GM23248 (cell line): ENCODE data around the gene PAK1. TPM values are rescaled to one million over a fixed set of nuclear protein-coding genes. Genes with fewer than 3 reads are reported as not detected.
A peak's percentile ranks its signal among the peaks of the same experiment; 100 is the strongest.

Experiments used
- DNase-seq: peaks from one replicate; pipeline ENCODE4 v3.0.0-alpha.2; 2015
- H2AFZ ChIP-seq: fragments of 200-600 bp; sonication (generic); 2 replicates; pipeline ENCODE4 v1.6.1; 2016; ENCODE audit warnings: antibody characterized with exemption
- H3F3A ChIP-seq: fragments of 200-600 bp; sonication (generic); 2 replicates; pipeline ENCODE4 v1.6.1; 2016; ENCODE audit warnings: mild to moderate bottlenecking, antibody characterized with exemption, mixed run types; ENCODE audit not compliant: insufficient read depth
- H3K27ac ChIP-seq: fragments of 200-600 bp; sonication (generic); 2 replicates; pipeline ENCODE4 v1.5.1; 2016; ENCODE audit warnings: mild to moderate bottlenecking
- H3K27me3 ChIP-seq: fragments of 200-600 bp; sonication (generic); replicated peaks from 2 replicates; pipeline ENCODE4 v1.6.1; 2016; ENCODE audit warnings: mild to moderate bottlenecking; ENCODE audit not compliant: insufficient read depth
- H3K36me3 ChIP-seq: fragments of 200-600 bp; sonication (generic); 2 replicates; pipeline ENCODE4 v1.6.1; 2016; ENCODE audit warnings: low read depth, mild to moderate bottlenecking
- H3K4me1 ChIP-seq: fragments of 200-600 bp; sonication (generic); 2 replicates; pipeline ENCODE4 v1.6.1; 2016; ENCODE audit warnings: mild to moderate bottlenecking; ENCODE audit not compliant: insufficient read depth
- H3K4me2 ChIP-seq: fragments of 200-600 bp; sonication (generic); one replicate; pipeline ENCODE4 v1.6.1; 2016; ENCODE audit warnings: mild to moderate bottlenecking; ENCODE audit not compliant: unreplicated experiment
- H3K4me3 ChIP-seq: fragments of 200-600 bp; sonication (generic); 2 replicates; pipeline ENCODE4 v1.5.1; 2016; ENCODE audit warnings: mild to moderate bottlenecking
- H3K79me2 ChIP-seq: fragments of 200-600 bp; sonication (generic); 2 replicates; pipeline ENCODE4 v1.6.1; 2016; ENCODE audit warnings: mild to moderate bottlenecking; ENCODE audit not compliant: insufficient read depth
- H3K9ac ChIP-seq: fragments of 200-600 bp; sonication (generic); 2 replicates; pipeline ENCODE4 v1.6.1; 2016; ENCODE audit warnings: mild to moderate bottlenecking
- H3K9me2 ChIP-seq: fragments of 200-600 bp; sonication (generic); 2 replicates; pipeline ENCODE4 v1.6.1; 2016; ENCODE audit warnings: mixed run types, mild to moderate bottlenecking, moderate library complexity; ENCODE audit not compliant: insufficient read depth
- H3K9me3 ChIP-seq: fragments of 200-600 bp; sonication (generic); one replicate; pipeline ENCODE4 v1.6.1; 2017; ENCODE audit warnings: low read depth
- H4K20me1 ChIP-seq: fragments of 200-600 bp; sonication (generic); 2 replicates; pipeline ENCODE4 v1.6.0; 2016; ENCODE audit not compliant: insufficient read depth
- EZH2 ChIP-seq: fragments of 200-600 bp; sonication (generic); IDR thresholded peaks from 2 replicates; pipeline ENCODE4 v1.6.1; 2018; ENCODE audit warnings: antibody characterized with exemption, mild to moderate bottlenecking; ENCODE audit not compliant: insufficient read depth, poor library complexity, severe bottlenecking
- EZH2phosphoT487 ChIP-seq: fragments of 200-600 bp; sonication (generic); IDR thresholded peaks from 2 replicates; pipeline ENCODE4 v1.6.1; 2018; ENCODE audit warnings: antibody characterized with exemption, moderate library complexity, mild to moderate bottlenecking, low read depth; ENCODE audit not compliant: insufficient read depth
- WGBS, 2 experiments: methylation state at CpG; one replicate each; pipeline ENCODE4 v1.1.6; 2015 to 2017; ENCODE audit warnings: low lambda C conversion rate in 2 of 2, low coverage in 1 of 2; ENCODE audit errors: missing lambda C conversion rate in 2 of 2; 5-methylcytosine and 5-hydroxymethylcytosine counted together
- in situ Hi-C: fragments of 300-500 bp; cut with MboI; formaldehyde crosslinking; loops from 2 replicates; pipeline ENCODE4 v1.15.0; 2020
- polyA plus RNA-seq: library from polyadenylated mRNA; unstranded; fragments of >200 nt; fragmentation: Nextera tagmentation; extraction: Ambion mirVana; gene quantifications from 2 replicates; pipeline ENCODE4 v1.2.1, GENCODE V29; 2016
- total RNA-seq: library from RNA; depleted of rRNA; stranded (reverse); fragments of >200 nt; shearing (Covaris generic); gene quantifications from 2 replicates; pipeline ENCODE4 v1.2.3, GENCODE V29; 2014

PAK1 gene
- total and polyA plus RNA-seq, 2 experiments from 2014 or later, result 20.3 to 23.8 TPM

DNA sequence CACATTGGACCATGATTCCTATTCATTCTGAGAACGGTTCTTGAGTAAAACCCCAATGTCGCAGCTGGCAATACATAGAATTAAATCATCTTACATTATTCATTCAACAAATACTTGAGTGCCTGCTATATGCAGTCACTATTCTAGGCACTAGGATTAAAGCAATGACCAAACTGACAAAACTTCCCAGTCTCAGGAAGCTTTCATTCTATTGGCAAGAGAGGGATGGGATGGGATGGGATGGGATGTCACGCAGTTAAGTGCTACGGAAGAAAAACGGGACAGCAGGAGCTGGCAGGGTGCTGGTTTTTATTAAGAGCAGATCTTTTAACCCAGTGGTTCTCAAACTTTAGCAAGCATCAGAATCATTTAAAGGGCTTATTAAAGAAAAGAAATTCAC lies 2.9 kb downstream of the PAK1 start:
- Histone ChIP-seq H3K9ac (no peak overlapping the region), H3K4me2 (no peak overlapping the region), H3K79me2 (no peaks in the 10 kb centered on the region), H3K27ac (no peak overlapping the region), H3K36me3 (no peaks in the 10 kb centered on the region), H3F3A (no peaks in the 10 kb centered on the region), H3K9me3 (no peaks in the 10 kb centered on the region), H3K27me3 (peaks cover 71% of the 10 kb centered on the region), H3K4me1 (no peaks in the 10 kb centered on the region), H2AFZ (no peak overlapping the region), H4K20me1 (no peaks in the 10 kb centered on the region), H3K9me2 (no peaks in the 10 kb centered on the region), H3K4me3 (no peak overlapping the region)
- no peak for DNase-seq
- TF ChIP-seq EZH2 (no peak), EZH2phosphoT487 (no peak)
- in situ Hi-C loops, result no loop called here
- WGBS, 2 experiments, result 68 to 70% methylated on average over 5 of the region's 5 CpGs

DNA sequence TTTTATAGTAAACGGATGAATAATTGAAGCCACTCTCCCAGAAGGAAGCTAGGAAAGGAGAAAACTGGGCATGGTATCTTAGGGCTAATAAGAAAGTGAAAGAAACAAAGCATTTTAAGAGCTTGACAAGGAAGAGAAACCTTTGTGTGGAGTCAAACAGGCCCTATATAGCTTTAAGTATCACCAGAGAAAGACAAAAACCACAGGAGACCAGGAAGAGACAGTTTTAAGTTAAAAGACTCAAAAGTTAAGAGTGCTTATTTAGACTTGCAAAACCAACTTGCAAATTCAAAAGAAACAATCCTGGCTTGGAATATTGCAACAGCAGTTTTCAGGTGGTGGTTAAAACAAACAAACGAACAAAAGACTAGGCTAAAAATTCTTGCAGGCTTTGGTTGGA lies 3.4 kb downstream of the PAK1 start:
- peaks cover 69% of the 10 kb centered on the region for H3K27me3 ChIP-seq
- WGBS, 2 experiments, result 58 to 63% methylated on average over 2 of the region's 2 CpGs
- H3K9me2 ChIP-seq, result no peaks in the 10 kb centered on the region
- no peaks in the 10 kb centered on the region for H3K4me1 ChIP-seq
- no peak overlapping the region for H3K9ac ChIP-seq
- no peak overlapping the region for H2AFZ ChIP-seq
- DNase-seq, result no peak
- TF ChIP-seq EZH2phosphoT487 (no peak), EZH2 (no peak)
- H3F3A ChIP-seq, result no peaks in the 10 kb centered on the region
- in situ Hi-C loops, result no loop called here
- no peaks in the 10 kb centered on the region for H3K36me3 ChIP-seq
- no peak overlapping the region for H3K4me2 ChIP-seq
- no peaks in the 10 kb centered on the region for H3K79me2 ChIP-seq
- no peaks in the 10 kb centered on the region for H4K20me1 ChIP-seq
- H3K9me3 ChIP-seq, result no peaks in the 10 kb centered on the region
- H3K4me3 ChIP-seq, result no peak overlapping the region
- H3K27ac ChIP-seq, result no peak overlapping the region

DNA sequence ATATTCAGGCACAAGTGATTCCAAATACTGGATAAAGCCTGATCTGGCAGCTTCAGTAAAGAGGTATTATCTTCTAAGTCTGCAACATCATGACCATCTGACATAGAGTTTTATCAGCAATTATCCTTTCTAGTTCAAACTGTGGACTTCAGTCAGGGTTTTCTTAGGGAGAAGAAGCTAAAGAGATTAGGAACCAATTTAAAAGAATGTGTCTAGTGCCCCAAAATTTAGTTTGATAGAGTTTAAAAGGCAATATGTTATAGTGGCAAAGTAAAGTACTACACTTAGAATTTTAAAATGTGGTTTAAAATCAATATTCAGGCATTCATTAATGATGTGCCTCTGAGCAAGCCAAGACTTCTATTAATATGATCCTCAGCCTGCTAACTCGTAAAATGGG lies 5.4 kb downstream of the PAK1 start:
- H3K79me2 ChIP-seq, result no peaks in the 10 kb centered on the region
- H3K36me3 ChIP-seq, result no peaks in the 10 kb centered on the region
- no peak for DNase-seq
- H3K9me2 ChIP-seq, result no peaks in the 10 kb centered on the region
- peaks cover 58% of the 10 kb centered on the region for H3K27me3 ChIP-seq
- no peak overlapping the region for H3K9ac ChIP-seq
- no peak overlapping the region for H3K4me2 ChIP-seq
- H3F3A ChIP-seq, result no peaks in the 10 kb centered on the region
- TF ChIP-seq EZH2, result no peak
- no peak for TF ChIP-seq EZH2phosphoT487
- no peak overlapping the region for H3K27ac ChIP-seq
- no peaks in the 10 kb centered on the region for H3K4me1 ChIP-seq
- no peak overlapping the region for H3K4me3 ChIP-seq
- WGBS, 2 experiments, result 33 to 40% methylated on average over 1 of the region's 1 CpG
- in situ Hi-C loops, result no loop called here
- H2AFZ ChIP-seq, result no peak overlapping the region
- H3K9me3 ChIP-seq, result no peaks in the 10 kb centered on the region
- no peaks in the 10 kb centered on the region for H4K20me1 ChIP-seq

DNA sequence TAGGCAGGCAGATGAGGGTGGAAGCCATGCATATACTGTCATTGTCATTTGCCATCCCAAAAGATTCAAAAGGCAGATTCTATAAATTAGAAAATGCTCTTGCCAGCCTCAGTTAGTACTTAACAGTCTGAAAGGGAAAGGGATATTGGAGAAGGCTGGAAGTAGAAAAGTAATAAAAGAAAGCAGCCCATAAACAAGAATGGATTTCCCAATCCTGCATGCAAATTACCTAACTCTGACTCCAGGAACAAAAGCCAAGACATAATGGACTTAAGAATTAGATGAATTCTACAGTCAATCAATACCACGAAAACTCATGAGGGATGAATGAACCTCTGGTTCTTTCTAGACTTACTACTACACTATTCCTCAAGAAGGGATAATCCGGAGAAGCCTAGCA lies 5.9 kb downstream of the PAK1 start:
- Histone ChIP-seq H3K9me2 (no peaks in the 10 kb centered on the region), H3K4me1 (no peaks in the 10 kb centered on the region), H3K36me3 (no peaks in the 10 kb centered on the region), H3K79me2 (no peaks in the 10 kb centered on the region), H3K4me2 (no peak overlapping the region), H4K20me1 (no peaks in the 10 kb centered on the region), H3K4me3 (no peak overlapping the region), H3K27me3 (peaks cover 58% of the 10 kb centered on the region), H3K9ac (no peak overlapping the region), H2AFZ (no peak overlapping the region), H3K27ac (no peak overlapping the region), H3K9me3 (no peaks in the 10 kb centered on the region), H3F3A (no peaks in the 10 kb centered on the region)
- 48% methylated on average over 2 of the region's 2 CpGs for WGBS, 2 experiments
- peak; percentile 13 for DNase-seq
- in situ Hi-C loops, result no loop called here
- TF ChIP-seq EZH2phosphoT487, result no peak
- TF ChIP-seq EZH2, result no peak

DNA sequence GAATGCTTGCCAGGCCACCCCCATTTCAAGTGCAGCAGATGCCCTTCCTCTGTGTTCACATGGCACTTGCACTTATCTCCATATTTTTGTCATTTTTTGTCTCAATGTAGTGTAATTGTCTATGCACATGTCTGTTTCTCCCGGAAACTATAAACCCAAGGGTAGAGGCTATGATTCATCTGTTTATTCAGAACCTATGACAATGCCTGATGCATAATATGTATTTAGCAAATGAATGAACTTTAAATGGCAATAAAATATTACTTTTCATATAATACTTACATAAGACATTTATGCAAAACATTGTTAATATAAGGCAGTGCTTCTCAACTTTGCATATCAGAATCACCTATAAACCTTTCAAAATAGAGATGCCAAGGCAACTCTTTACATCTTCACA lies 6.7 kb downstream of the PAK1 start:
- Histone ChIP-seq H3K9ac (no peak overlapping the region), H3K79me2 (no peaks in the 10 kb centered on the region), H4K20me1 (no peaks in the 10 kb centered on the region), H3K9me2 (no peaks in the 10 kb centered on the region), H3K27ac (no peak overlapping the region), H3K4me1 (no peaks in the 10 kb centered on the region), H3K4me3 (no peak overlapping the region), H3F3A (no peaks in the 10 kb centered on the region), H2AFZ (no peak overlapping the region), H3K36me3 (no peaks in the 10 kb centered on the region), H3K9me3 (no peaks in the 10 kb centered on the region), H3K27me3 (peaks cover 50% of the 10 kb centered on the region), H3K4me2 (no peak overlapping the region)
- in situ Hi-C loops, result no loop called here
- DNase-seq, result peak; percentile 7
- WGBS, 2 experiments, result 76 to 77% methylated on average over 1 of the region's 1 CpG
- no peak for TF ChIP-seq EZH2phosphoT487
- no peak for TF ChIP-seq EZH2
